ENCODE measurements around the gene DDX53.

Gene DDX53

GRCh38 chrX:22963196-22963595 lies 36.6 kb upstream of the DDX53 start:
- in situ Hi-C loops (cut with HindIII; ENCODE audit: low pct_ligation_motif_present, low sequenced_read_pairs): no loop called here
- no peaks in the 10 kb centered on the region for H3K27me3 ChIP-seq (replicated peaks)
- DNase-seq: no peak
- TF ChIP-seq CTCF (IDR thresholded peaks at IDR 0.05; ENCODE audit: low read depth, low read length, missing control alignments): no peak
- no peak overlapping the region for H3K4me3 ChIP-seq (ENCODE audit: low read depth, low read length)
- no peak overlapping the region for H3K27ac ChIP-seq
- no peaks in the 10 kb centered on the region for H3K36me3 ChIP-seq (replicated peaks)

GRCh38 chrX:22968494-22968893 lies 31.3 kb upstream of the DDX53 start:
- TF ChIP-seq CTCF (IDR thresholded peaks at IDR 0.05; ENCODE audit: low read depth, low read length, missing control alignments): no peak
- in situ Hi-C loops (cut with HindIII; ENCODE audit: low pct_ligation_motif_present, low sequenced_read_pairs): no loop called here
- H3K27ac ChIP-seq: no peak overlapping the region
- no peaks in the 10 kb centered on the region for H3K36me3 ChIP-seq (replicated peaks)
- no peaks in the 10 kb centered on the region for H3K27me3 ChIP-seq (replicated peaks)
- no peak overlapping the region for H3K4me3 ChIP-seq (ENCODE audit: low read depth, low read length)
- no peak for DNase-seq

GRCh38 chrX:22969411-22969810 lies 30.3 kb upstream of the DDX53 start:
- H3K4me3 ChIP-seq (ENCODE audit: low read depth, low read length): no peak overlapping the region
- H3K36me3 ChIP-seq (replicated peaks): no peaks in the 10 kb centered on the region
- in situ Hi-C loops (cut with HindIII; ENCODE audit: low pct_ligation_motif_present, low sequenced_read_pairs): no loop called here
- peak; percentile 44 for DNase-seq
- H3K27ac ChIP-seq: peak overlapping the region; percentile 8
- TF ChIP-seq CTCF (IDR thresholded peaks at IDR 0.05; ENCODE audit: low read depth, low read length, missing control alignments): no peak
- no peaks in the 10 kb centered on the region for H3K27me3 ChIP-seq (replicated peaks)

GRCh38 chrX:22970861-22971260 lies 28.9 kb upstream of the DDX53 start:
- Histone ChIP-seq H3K36me3 (replicated peaks) (no peaks in the 10 kb centered on the region), H3K27ac (no peak overlapping the region), H3K4me3 (ENCODE audit: low read depth, low read length) (no peak overlapping the region), H3K27me3 (replicated peaks) (no peaks in the 10 kb centered on the region)
- no peak for TF ChIP-seq CTCF (IDR thresholded peaks at IDR 0.05; ENCODE audit: low read depth, low read length, missing control alignments)
- in situ Hi-C loops (cut with HindIII; ENCODE audit: low pct_ligation_motif_present, low sequenced_read_pairs): no loop called here
- DNase-seq: no peak

GRCh38 chrX:22974616-22975015 lies 25.1 kb upstream of the DDX53 start:
- H3K36me3 ChIP-seq (replicated peaks): no peaks in the 10 kb centered on the region
- H3K27me3 ChIP-seq (replicated peaks): no peaks in the 10 kb centered on the region
- H3K4me3 ChIP-seq (ENCODE audit: low read depth, low read length): no peak overlapping the region
- no peak for DNase-seq
- in situ Hi-C loops (cut with HindIII; ENCODE audit: low pct_ligation_motif_present, low sequenced_read_pairs): no loop called here
- no peak overlapping the region for H3K27ac ChIP-seq
- no peak for TF ChIP-seq CTCF (IDR thresholded peaks at IDR 0.05; ENCODE audit: low read depth, low read length, missing control alignments)

GRCh38 chrX:22975786-22976185 lies 24.0 kb upstream of the DDX53 start:
- Histone ChIP-seq H3K4me3 (ENCODE audit: low read depth, low read length) (no peak overlapping the region), H3K27me3 (replicated peaks) (no peaks in the 10 kb centered on the region), H3K27ac (no peak overlapping the region), H3K36me3 (replicated peaks) (no peaks in the 10 kb centered on the region)
- in situ Hi-C loops (cut with HindIII; ENCODE audit: low pct_ligation_motif_present, low sequenced_read_pairs): no loop called here
- no peak for TF ChIP-seq CTCF (IDR thresholded peaks at IDR 0.05; ENCODE audit: low read depth, low read length, missing control alignments)
- no peak for DNase-seq
